GM18858 (cell line): ENCODE data around the gene LCNL1.

Experiments
- ATAC-seq: cut with Tn5 transposase; IDR thresholded peaks from one replicate; pipeline ENCODE4 v1.9.1; 2021; ENCODE audit not compliant: unreplicated experiment

LCNL1 gene

GRCh38 chr9:137009217-137009616, 26.4 kb downstream of the LCNL1 start:
- ATAC-seq, result no peak

DNA sequence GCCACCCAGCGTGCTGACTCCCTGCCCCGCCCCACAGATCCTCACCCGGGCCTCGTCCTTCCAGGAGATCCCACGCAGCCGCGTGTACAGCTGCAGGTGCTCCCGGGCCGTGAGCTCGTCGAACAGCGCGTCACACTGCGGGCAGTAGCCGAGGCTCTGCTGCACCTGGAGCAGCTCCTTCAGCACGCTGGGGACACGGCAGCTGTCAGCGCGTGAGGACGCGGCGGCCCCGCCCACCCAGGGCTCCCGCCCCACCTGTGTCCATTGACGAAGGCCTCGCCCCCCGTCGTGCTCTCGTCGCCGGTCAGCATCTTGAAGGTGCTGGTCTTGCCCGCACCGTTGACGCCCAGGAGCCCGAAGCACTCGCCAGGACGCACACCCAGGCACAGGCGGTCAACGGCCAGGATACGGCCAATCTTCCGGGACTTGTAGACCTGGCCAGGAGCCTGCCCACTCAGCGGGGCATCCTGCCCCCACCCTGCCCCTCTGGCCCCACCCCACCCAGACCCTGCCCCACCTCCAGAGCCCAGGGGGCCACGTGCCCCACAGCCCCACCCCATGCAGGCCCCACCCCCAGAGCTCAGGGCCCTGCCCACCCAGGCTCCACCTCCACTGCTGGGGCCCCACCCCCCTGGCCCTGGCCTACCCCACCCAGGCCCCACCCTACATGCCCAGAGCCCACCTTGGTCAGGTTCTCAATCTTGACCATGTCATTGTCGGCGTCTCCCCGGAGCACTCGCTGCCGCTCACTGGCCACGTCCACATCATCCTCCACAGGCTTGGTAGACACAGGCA, 27.3 kb downstream of the LCNL1 start:
- no peak for ATAC-seq

DNA sequence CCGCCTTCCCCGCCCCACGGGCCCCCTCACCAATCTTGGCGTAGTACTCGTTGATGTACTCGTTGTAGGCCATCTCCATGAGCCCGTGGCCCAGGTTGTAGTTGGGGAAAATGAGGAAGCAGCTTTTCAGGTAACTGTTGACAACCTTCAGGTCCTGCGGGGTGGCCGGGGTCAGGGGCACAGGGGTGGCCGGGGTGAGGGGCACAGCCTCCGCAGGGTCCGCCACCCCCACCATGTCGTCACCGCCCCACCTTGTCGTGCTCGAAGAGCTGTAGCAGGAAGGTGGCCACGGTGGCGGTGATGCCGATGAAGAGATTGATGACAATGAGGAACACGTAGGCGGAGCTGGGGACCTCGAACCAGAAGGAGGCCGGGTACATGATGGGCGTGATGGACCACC, 28.4 kb downstream of the LCNL1 start:
- no peak for ATAC-seq

DNA sequence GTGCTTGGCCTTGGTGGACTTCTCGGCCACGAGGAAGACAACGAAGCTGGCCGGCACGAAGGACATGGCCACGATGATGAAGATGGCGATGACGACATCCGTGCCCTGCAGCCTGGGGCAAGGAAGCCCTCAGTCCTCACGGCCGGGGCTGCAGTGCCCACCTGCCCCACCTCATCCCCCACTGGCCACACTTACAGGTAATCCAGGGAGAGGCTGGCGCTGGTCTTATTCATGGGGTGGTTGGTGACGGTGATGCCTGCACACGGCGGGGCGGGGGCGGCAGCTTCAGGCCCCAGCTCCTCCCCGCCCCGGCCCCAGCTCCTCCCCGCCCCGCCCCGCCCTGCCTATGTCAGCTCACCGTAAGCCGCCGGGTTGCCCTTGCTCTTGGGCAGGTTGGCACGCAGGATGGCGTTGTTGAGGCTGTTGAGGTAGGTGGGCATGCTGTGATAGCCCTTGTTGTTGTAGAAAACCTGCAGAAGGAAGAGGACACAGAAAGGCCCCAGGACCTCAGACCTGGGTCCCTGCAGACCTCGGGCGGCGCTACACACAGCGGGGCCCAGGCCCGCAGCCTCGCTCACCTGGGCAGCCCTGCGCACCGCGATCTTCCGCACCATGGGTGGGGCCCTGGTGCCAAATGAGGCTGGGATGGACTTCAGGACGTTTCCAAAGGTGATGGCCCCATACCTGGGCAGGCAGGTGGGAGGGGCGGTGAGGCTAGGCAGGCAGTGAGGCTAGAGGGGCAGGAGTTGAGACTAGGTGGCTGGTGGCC, 29.3 kb downstream of the LCNL1 start:
- ATAC-seq, result no peak

- ATAC-seq, result no peak
Measured at GRCh38 chr9:137012694-137013570, 30.1 kb downstream of the LCNL1 start.

- ATAC-seq, result no peak
Measured at GRCh38 chr9:137013571-137013940, 30.8 kb downstream of the LCNL1 start.

GRCh38 chr9:137014166-137014565, 31.4 kb downstream of the LCNL1 start:
- no peak for ATAC-seq

DNA sequence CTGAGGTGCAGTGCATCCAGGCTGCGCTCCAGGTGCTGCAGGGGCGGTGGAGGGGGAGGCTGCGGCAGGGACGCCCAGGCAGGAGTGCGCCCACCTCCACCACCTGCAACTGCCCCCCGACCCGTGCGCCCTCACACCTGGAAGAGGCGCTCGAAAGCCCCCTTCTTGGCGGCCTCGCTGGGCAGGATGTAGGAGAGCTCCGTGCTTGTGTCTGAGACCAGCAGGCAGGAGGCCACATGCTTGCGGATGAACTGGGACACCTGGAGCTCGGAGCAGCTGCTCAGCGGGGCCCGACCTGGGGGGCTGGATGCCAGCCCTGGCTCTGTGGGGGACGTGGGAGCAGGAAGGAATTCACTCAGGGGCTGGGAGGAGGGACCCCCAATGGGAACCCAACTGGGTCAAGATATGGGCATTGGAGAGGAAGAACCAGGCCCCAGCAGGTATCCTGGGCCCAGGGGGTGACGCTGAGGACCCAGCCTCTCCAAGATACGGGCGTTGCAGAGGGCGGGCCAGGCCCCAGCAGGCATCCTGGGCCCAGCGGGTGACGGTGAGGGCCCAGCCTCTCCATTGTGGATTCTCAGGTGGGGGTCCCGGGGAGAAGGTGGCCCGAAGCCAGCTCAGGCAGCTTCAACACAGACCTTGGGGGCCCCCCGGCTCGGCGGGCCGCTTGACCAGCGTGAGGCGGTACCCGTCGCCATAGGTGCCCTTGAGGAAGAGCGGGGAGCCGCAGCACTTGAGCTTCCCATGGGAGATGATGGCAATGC, 32.2 kb downstream of the LCNL1 start:
- no peak for ATAC-seq

- ATAC-seq, result no peak
Measured at GRCh38 chr9:137015540-137015930, 32.7 kb downstream of the LCNL1 start.

DNA sequence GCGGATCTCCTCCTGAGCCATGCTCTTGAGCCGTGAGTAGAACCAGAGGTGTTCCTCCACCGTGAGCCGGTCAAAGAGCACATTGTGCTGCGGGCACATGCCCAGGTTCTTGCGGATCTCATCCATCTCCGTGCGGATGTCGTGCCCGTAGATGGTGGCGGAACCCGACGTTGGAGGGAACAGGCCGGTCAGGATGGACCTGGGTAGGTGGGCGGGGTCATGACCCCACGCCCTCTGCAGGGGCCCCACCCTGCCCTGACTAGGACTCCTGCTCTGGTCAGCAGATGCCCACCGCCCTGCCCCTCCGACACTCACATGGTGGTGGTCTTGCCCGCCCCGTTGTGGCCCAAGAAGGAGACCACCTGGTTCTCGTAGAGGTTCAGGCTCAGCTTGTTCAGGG, 33.2 kb downstream of the LCNL1 start:
- no peak for ATAC-seq

DNA sequence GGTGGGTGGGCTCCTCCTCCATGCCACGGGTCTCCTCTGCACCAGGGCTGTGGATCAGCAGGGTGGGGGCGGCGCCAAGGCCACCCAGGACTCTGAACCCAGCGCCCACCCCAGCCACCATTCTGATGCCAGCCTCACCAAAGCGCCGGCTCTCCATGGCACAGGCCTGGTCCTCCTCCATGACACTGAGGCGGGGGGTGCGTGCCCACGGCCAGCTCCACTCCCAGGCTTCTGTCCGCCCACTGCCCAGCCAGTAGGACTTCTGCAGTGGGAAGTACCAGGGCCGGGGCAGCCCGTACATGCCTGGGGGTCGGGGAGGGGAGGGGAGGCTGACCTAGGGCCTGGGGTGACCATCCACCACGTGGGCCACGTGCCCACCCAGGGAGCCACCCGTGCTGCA, 33.6 kb downstream of the LCNL1 start:
- ATAC-seq, result no peak

DNA sequence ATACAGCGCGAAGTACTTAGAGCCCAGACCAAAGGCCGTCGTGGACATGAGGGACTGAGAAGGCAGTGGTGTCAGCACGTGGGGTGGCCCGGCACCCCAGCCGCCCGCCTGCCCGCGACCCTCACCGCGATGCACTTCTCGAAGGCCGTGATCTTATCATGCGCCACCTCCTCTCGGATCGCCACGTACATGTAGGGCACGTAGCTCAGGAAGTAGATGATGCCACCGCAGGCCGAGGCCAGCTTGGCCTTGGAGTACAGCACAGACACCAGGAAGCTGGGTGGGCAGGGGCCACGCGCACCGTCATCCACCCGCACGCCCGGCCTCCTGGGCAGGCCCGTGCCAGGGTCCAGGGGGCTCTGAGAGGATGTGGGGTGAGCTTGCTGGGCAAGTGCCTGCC, 34.3 kb downstream of the LCNL1 start:
- ATAC-seq, result no peak

- ATAC-seq, result no peak
Measured at GRCh38 chr9:137017791-137018497, 35.2 kb downstream of the LCNL1 start.

- ATAC-seq, result no peak
Measured at GRCh38 chr9:137018761-137019559, 36.2 kb downstream of the LCNL1 start.

- ATAC-seq, result no peak
Measured at GRCh38 chr9:137019891-137020683, 37.3 kb downstream of the LCNL1 start.

DNA sequence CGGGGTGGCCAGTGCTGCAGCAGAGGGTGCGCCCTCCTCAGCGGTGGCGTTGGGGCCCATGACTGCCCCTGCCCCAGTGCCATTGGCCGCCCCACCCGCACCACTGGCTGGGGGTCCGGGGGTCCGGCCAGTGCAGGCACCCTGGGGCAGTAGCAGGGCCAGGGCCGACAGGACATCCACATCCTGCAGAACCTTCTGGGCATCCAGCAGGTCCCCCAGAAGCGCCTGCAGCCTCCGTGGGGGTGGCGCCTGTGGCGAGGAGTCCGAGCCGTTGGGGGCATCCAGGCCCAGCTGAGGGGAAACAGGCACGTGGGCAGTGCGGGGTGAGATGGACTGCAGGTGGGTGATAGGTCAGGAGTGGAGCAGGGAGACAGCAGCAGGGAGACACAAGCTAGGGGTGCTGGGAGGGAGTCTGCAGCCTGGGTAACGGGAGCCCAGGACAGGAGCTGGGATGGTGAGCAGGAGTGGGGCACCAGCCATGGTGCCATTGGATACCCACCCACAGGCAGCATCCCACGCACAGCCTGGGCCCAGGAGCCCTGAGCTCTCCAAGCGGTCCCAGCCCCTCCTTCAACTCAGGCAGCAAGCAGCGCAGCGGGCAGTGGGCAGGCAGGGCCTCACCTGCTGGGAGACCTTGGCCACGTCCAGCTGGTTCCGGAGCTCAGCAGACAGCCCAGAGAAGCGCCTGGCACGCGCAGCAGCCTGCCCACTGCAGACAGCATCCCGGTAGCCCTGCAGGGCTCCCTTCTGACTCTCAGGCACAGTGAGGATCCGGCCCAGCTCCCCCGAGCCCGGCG, 38.2 kb downstream of the LCNL1 start:
- no peak for ATAC-seq

GRCh38 chr9:137021568-137021978, 38.8 kb downstream of the LCNL1 start:
- ATAC-seq, result no peak
